GM21381 (cell line): ENCODE measurements around the gene GOLGA6L10.
"Not testable (repeated sequence)": the region's sequence is repeated elsewhere in the genome, so short reads cannot be mapped to it uniquely, and the experiment has no call there.

Experiments
- ATAC-seq: cut with Tn5 transposase; IDR thresholded peaks from one replicate; pipeline ENCODE4 v1.9.1; 2021; ENCODE audit warnings: mild to moderate bottlenecking, moderate library complexity; ENCODE audit not compliant: unreplicated experiment

The GOLGA6L10 gene

DNA sequence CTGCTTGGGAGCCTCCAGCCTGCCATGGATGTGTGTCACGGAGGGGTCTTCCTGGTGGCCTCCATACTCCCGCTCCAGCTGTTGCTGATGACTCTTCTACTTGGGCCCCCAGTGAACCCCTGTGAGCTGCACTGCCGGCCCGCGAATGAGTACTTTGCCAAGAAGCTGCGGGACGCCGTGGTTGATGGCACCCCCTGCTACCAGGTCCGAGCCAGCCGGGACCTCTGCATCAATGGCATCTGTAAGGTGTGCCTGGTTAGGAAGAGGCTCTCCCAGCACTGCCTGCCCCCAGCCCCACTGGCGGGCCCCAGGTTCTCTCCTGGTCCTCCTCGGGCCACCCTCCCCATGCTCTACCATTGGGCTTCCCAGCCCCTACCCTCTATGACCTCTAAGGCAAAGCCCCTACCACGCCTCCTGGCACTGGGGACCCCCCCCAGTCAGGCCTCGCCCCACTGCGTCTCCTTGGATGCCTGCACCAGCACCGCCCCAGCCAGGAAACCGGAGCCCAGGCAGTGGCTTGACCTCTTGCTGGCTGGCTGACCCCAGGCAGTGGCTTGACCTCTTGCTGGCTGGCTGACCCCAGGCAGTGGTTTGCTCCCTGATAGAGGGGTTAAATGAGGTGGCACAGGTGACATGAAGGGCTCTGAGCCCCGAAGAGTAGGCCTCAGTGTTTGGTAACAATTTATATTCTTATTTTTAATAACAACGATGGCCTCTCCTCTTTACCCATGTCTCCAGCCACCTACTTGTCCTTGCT is 29.6 kb downstream of the GOLGA6L10 start:
- not testable (repeated sequence) for ATAC-seq

DNA sequence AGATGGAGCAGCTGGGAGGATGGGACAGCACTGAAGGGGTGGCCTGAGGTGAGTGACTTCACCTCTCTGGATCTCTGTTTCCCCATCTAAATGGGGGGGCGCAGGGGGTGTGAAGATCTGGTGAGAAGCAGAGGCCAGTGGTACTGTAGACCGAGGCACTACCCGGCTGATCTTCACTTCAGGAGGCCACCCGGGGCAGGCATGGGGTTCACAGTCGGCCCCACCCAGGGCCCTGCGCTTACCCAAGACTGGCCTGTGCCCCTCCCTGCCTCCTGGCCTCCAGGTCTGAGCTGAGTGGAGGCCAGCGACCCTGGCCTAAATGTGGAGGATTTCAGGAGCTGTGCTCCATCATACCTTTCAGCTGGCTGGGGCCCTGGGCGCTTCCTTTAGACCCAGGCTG is 31.0 kb downstream of the GOLGA6L10 start:
- ATAC-seq: not testable (repeated sequence)

DNA sequence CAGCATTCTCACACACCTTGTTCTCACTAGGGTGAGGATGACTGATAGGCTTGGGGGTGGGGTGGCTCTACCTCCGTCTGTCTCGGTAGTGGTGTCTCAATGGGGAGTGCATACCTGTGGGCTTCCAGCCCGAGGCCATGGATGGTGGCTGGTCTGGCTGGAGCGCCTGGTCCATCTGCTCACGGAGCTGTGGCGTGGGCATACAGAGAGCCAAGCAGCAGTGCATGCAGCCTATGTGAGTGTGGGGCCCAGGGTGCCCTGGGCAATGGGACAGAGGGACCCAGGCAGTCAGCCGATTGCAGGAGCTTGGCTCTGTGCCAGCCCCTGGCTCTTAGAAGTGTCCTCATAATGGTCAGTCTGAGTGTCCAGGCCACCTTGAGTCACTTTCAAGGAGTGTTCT is 31.8 kb downstream of the GOLGA6L10 start:
- ATAC-seq: not testable (repeated sequence)

DNA sequence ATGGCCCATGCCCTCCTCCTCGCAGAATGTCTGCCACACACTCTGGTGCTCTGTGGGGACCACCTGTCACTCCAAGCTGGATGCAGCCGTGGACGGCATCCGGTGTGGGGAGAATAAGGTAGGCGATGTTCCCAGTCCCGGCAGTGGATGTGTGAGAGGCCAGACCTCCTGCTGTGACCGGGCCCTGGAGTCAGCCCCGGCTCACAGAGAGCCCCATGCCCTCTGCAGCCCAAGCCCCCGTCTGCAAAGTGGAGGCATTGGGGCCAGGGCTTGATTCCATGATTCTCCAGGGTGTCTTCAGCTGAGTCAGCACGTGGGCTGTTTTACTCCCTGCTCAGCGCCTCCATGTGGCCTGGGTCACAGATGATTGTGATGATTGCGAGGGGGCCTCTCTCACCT is 32.2 kb downstream of the GOLGA6L10 start:
- no peak for ATAC-seq

DNA sequence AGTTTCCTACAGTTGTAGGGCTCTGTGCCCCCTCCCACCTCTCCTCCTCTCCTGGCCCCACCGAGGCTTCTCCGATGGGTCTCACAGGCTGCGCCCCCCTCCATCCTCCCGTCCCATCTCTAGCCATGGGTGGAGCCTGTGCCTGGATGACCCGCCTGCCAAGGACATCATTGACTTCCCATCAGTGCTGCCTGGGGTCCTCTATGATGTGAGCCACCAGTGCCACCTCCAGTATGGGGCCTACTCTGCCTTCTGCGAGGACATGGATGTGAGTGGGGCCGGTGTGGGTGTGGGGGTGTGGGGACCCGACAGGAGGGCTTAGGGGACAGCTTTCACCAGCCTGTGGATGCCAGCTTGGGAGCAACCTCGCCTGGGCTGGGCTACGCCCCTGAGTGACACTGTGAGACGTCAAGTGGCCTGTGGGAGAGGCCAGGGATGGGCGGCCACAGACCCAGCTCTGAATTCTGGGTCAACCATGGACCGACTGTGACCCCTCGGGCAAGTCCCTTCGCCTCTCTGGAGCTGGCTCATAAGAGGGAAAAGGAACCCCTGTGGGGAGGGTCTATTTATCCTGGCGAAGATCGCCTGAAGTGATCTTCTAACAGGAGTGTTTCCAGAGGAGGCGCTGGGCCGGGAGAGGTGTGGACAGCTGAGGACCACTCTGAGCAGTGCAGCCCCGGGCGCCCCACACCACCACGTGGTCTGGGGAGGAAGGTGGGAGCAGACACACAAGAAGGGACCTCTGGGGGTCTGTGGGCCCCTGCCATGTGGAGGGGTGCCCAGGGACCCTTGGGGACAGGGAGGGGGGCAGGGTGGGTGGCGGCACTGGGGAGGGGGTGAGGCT is 32.8 kb downstream of the GOLGA6L10 start:
- not testable (repeated sequence) for ATAC-seq

DNA sequence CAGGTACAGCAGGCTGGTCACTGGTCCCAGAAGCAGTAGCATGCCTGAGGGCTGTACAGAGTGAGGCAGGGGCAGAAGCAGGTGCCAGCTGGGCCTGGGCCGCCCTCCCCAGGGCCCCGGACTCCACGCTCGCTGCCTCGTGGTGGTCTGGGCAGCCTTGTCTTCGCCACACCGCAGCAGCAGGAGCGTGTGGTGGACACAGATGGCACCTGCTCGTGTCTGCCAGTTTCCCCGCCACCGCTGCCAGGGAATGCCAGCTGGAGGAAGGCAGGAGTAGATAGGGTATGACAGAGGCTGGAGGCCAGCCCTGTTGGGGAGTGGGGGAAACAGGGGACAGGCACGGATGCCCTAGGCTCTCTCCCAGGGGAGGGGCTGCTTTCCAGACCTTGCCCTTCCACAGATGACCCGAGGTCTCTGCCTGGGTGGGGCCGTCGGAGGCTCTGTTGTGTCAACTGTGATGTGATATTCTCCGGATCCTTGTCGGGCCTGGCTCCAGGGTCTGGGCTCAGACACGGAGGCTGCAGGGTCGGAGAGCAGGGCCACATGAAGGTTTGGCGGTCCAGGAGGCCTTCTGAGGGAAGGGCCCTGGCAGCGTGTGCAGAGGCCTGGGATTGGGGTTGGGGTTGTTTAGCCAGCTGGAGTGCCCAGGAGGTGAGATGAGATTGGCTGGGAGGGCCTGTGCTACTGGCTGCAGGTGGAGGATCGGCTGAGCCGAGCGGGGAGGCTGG is 33.6 kb downstream of the GOLGA6L10 start:
- no peak for ATAC-seq

DNA sequence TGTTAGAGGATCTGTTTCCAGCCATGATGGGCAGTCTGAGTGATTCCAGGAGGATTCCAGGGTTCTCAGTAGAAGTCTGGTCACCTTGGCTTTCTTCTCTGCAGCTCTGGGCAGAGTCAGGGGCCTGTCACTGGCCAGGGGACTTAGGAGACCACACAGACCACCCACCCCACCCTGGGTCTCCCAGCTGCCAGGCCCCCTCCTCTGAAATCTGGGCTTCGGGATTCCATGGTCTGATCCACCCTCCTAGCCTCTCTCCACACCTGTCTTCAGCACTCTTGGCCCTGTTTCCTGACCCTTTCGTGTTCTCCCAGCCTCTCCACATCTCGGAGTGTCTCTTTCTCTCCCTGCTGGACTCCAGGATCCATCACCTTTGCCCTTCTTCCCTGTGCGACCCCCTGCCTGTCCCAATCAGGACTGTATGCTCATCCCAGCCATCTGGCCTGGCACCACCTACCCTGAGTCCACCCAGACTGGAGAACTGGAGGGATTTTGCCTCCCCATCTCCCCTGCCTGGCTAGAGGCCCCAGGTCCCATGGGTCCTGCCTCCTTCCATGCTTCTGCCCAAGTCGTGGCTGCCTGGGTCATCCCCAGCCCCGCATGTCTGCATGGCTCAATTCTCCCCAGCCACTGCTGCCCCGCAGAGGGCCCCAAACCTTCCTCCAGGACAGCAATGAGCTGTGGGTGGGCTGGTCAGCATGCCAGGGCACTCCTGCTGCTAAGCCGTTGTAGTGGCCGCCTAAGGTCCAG is 34.3 kb downstream of the GOLGA6L10 start:
- no peak for ATAC-seq

DNA sequence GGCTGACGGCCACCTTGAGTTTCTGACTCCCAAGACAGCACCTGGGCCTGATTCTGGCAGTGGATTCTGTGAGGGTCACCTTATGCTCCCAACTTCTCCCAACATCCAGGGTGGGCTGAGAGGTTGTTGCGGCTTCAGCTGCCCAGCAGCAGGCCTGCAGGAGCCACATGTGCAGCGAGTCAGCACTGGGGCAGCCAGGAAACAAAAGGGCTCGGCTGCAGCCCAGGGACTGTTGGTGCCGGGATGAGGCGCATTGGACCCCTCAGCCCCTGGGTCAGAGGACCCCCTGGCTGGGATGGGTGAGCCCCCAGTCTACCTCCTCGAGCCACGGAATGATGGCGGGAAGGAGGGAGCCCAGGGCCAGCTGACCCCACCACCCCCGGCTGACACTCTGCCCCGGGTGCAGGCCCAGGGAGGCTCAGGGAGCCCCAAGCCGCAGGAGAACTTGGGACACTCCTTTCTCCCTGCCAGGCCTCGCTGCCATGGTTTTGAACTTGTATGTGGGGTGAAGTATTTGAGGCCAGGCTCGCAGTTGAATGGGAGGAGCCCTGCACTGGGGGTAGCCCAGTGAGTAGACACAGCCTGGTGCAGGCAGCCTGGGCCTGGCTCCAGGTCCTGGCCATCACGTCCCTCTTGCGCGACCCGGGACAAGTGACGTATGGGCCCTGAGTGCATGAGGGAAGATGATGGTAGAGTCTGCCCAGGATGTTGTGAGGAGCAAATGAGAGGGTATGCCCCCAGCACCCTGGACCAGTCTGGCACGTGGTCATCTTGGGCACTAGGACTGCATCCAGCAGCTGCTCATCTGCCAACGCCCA is 35.1 kb downstream of the GOLGA6L10 start:
- ATAC-seq: not testable (repeated sequence)

DNA sequence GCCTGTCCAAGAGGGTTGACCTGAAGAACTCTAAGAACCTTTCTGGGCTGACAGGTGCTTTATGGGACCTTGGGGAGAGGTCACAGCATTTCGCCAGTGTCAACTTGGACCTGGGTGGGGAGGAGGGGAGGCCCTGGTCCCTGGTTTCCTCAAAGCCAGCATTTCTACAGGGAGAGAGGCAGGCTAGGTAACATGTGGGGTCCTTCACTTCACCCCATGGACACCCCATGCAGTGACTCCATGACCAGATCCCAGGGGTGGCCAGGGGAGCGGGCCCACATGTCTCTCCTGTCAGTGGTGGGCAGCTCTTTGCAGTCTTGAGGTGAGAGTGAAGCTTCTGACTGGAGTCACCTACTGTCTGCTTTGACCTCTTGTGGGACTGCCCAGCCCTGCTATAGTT is 35.8 kb downstream of the GOLGA6L10 start:
- no peak for ATAC-seq

DNA sequence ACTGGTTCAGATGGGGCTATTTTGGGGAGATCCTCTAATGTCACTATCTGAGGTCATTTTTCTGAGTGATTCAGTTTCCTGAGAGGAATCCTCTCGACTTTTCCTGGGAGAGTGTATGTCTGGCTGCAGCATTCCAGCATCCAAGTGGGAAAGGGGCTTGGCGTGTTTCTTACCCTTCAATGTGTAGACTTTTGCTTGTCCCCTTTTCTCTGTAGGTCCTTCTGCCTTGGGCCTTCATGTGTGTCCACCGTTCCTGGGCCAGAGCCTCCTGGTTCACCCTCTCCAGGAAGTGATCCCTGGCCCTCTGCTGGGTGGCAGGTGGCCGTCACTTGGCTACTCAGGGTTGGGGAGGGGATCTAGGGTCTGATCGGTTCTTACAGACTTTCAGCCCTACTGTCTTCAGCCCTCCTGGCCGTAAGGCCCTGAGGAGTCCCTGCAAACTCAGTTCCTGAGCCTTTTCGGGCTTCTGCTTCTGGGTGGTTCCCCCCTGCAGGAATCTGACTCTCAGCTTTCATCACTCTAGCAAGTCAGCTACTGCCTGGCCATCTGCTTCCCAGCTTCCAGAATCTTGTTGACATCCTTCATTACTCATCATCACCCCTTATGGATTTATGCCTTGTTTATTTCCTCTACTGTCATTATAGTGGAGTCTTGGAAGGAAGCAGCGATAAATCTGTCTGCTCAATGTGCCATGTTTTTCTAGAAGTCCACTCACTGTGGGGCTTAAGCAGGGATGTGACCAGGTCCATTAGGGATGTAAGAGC is 36.5 kb downstream of the GOLGA6L10 start:
- ATAC-seq: no peak

DNA sequence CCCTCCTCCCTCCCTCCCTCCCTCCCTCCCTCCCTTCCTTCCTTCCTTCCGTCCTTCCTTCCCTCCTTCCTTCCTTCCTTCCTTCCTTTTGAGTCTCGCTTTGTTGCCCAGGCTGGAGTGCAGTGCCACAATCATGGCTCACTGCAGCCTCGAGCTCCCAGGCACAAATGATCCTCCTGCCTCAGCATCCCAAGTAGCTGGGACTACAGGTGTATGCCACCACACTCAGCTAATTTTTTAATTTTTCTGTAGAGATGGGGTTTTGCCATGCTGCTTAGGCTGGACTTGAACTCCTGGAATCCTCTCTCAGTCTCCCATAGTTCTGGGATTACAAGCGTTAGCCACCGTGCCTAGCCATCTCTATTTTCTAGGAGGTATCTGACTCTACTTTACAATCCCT is 38.0 kb downstream of the GOLGA6L10 start:
- not testable (repeated sequence) for ATAC-seq

DNA sequence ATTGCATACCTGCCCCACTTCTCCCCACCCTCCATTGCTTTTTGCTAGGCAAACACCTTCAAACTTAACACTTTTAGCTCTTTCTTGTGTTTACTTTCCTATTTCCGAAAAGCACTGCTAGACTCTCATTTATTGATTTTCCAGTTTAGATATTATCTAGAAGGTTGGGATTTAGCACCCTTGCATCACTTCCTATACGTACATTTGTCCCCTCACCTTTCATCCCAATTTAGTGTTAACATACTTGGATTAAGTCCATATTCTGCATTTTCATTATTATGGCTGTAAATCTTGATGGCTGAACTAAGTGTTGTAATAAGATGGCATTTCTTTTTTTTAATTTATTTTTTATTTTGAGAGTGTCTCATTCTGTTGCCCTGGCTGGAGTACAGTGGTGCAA is 39.5 kb downstream of the GOLGA6L10 start:
- no peak for ATAC-seq

DNA sequence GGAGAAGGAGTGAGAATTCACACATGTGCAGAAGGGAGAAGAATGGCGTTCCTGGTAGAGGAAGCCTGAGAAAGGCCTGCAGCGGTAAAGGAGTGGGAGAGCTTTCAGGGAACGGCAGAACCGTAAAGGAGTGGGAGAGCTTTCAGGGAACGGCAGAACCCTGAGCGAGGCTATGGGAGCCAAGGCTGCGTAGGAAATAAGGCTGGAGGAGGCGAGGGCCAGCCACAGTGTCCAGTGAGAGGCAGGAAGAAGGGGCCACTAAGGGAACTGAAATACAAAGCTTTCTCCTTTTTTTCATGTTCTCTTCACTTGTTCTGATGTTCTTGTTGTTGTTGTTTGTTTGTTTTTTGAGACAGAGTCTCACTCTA is 41.6 kb downstream of the GOLGA6L10 start:
- no peak for ATAC-seq

DNA sequence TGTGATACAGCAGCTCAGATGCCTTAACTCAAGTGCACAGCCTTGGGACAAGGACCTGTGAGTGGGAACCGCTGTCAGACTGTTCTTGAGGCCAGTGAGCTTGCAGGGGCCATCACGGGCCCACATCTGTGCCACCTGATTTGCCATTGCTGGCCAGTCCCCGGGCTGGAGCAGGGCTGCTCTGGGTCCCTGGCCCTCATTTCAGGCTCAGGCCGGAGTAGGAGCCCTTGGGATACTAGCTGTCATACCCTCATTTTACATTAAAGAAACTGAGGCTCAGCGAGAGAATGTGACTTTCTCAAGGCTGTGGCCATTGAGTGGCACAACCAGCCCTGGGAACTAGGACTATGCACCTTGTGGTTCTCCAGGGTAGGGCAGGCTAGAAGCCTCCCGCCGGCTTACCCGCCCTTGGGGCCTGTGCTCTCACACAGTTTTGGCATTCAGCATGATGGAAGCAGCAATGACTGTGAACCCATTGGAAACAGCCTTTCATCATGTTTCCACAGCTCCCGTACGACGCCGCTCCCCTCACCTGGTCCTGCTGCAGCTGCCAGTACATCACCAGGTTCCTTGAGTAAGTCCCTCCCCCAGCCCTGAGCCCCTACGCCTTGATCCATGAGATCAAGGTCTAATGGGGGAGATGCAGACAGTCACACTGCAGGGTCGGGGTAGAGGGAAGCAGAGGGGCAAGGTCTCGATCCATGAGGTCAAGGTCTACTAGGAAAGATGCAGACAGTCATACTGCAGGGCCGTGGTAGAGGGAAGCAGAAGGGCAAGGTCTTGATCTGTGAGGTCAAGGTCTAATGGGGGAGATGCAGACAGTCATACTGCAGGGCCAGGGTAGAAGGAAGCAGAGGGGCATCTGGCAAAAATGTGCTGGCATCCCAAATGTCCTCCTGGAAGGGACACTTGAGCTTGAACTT is 42.2 kb downstream of the GOLGA6L10 start:
- ATAC-seq: no peak

DNA sequence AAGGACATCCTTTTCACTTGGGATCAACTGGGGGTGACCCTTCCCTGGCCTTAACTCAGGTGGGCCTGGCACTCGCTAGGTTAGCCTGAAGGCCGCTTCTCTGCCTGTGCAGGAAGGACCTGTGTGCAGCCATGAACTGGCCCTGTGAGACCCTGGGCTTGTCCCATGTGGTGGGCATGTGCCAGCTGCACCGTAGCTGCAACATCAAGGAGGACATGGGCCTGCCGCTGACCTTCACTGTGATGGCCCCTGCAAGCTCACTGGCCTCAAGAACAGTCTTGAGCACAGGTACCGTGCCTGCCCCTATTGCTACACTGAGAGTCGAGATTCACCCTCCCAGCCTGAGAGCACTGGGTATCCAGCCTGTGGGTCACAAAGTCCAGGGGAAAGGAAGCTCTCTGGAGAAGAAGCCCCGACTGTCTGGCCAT is 43.6 kb downstream of the GOLGA6L10 start:
- ATAC-seq: no peak

DNA sequence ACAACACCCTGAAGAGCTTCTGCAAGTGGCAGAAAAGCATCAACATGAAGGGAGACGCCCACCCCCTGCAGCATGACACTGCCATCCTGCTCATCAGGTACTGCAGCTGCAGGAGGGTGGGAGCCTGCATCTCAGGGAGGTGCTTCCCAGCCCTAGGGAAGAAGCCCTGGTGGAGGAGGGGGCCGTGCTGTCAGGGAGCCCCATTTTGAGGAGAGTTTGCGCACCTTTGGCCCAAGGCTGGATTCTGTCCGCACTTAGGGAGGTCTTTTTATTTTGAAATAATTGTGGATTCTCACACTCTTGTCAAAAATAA is 44.5 kb downstream of the GOLGA6L10 start:
- no peak for ATAC-seq

DNA sequence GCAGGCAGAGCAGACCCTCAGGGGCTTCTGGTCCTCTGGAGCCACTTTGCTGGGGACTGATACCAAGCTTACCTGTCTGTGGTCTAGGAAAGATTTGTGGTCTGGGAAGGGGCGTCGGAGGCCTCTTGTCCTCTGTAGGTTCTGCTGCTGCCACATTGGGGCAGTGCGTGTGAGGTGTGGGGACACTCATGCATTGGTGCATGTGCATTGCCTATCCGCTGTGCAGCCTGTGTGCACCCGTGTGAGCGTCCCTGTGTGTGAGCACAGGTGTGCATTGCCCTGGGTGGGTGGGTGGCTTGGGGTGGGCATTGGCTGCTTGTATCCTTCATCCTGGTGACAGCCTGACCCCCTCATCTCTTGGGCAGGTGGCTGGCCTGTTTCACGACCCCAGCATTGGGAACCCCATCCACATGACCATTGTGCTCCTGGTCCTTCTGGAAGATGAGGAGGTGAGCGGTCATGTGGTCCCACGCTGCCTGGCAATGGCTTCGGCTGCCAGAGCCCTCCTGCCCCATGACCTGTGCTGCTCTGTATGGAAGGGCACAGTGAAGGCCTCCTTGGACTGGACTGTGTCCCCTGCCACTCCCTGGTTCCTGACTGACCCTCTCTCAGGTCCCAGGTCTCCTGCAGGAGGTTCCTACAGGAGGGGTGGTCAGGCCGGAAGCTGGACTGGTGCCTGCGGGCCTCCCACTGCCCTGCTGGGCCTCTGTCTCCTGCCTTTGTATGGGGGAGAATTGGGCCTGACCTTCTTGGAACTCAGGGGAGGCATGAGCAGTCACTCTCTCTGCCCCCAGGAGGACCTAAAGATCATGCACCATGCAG is 45.1 kb downstream of the GOLGA6L10 start:
- no peak for ATAC-seq
